ENCODE measurements around the gene EFHB.
"Not testable (repeated sequence)": the region's sequence is repeated elsewhere in the genome, so short reads cannot be mapped to it uniquely, and the experiment has no call there.

EFHB gene

DNA sequence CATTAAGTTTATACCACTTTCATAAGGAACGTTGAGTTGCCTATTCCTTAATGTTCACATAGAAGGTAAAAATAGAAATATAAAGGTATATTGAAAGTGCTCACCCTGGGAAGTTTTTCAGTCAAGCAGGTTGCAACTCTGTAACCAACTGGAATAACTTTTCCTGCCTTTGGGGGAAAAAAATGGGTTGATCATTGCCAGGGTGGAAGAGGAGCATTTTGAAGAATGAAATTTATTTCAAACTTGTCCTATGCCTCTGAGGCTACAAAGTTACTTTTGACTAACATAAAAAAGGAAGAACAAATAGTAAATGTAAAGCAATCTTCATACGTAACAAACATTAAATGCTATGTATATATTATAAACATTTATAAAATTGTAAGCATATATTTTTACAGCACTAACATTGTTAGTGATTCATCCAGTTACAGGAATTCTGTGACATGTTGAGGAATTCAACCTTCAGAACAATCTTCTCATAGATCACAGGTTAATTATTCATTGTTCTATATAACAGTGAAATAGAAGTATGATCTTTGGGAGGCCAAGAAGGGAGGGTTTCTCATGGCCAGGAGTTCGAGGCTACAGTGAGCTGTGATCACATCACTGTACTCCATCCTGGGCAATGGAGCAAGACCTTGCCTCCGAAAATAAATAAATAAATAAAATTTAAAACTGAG lies 13.5 kb downstream of the EFHB start:
- no peak for DNase-seq

DNA sequence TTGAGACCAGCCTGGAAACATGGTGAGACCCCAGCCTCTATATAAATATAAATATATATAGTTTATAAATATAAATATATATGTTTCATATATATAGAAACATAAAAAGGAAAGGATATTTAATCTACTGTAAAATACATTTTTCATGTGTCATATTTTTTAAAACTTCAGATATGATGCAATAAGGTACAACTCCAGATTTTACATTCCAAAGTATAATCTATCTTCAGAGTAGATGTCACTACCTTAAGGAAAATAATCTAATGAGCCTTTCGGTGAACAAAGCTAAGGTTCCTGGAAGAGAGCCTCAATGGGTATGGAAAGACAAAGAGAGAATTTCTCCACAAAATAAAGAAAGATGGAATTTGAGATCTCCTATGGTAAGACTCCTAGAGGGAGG lies 16.9 kb downstream of the EFHB start:
- DNase-seq: no peak

GRCh38 chr3:19911452-19911851 lies 22.6 kb downstream of the EFHB start:
- DNase-seq: no peak

DNA sequence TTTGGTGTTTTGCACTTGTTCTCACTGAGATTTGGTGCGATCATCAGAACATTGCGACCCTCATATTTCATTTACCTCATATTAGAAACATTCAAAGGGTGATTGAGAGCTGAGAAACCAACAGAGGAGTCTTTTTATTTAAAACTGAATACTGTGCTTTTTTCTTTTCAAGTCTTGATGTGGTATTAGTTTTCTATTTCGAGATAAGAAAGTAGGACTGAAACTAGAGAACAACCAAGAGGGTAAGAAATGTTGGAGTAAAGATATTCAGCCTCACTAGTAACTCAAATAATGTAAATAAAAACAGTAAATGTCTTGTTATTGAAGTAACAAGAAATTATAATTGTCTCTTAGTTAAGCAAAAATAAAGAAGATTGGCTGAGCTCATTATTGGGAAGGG lies 26.5 kb downstream of the EFHB start:
- no peak for DNase-seq

GRCh38 chr3:19903649-19904048 lies 30.4 kb downstream of the EFHB start:
- no peak for DNase-seq

DNA sequence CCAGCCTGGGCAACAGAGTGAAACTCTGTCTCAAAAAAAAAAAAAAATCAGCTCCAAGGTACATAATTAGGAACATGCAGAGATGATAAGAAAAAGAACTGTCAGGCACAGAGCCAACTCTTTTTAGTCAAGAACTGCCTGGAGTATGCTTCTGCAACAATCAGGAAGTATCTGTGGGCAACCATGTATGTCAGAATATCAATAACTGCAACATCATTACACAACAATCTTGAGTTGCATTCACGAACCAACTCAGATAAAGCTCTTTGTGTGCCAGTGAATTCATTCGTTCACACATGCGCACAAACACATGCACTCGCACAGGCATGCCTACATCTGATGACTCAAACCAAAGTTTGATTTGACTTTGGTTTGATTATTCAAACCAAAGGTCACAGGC lies 32.1 kb downstream of the EFHB start:
- peak; percentile 85 to 89 for DNase-seq

DNA sequence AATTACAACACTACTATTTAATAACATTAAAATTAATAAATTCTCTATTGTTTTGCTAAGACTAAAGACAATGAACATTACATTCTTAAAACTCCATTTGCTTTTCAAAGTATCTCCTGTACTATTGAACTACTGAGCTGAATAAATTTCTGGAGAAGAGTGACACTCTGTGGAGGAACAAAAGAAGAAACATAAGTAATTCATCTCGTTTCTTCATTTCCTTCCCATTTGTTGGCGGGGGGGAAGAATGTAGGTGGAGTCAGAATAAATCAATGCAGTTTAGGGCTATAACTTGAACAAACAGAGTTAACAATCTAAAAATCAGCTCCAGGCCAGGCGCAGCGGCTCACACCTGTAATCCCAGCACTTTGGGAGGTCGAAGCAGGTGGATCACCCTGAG lies 32.7 kb downstream of the EFHB start:
- DNase-seq: peak; percentile 40 to 60

DNA sequence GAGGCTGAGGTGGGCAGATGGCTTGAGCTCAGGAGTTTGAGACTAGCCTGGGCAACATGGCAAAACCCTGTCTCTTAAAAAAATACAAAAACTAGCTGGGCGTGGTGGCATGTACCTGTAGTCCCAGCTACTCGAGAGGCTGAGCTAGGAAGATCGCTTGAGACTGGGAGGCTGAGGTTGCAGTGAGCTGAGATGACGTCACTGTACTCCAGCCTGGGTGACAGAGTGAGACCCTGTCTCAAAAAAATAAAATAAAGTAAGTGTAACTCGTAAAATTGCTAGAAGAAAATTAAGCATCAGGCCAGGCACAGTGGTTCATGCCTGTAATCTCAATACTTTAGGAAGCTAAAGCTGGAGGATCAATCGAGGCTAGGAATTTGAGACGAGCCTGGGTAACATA lies 34.2 kb downstream of the EFHB start:
- DNase-seq: not testable (repeated sequence)

GRCh38 chr3:19899264-19899663 lies 34.8 kb downstream of the EFHB start:
- DNase-seq: no peak

- no peak for DNase-seq
These were observed 35.3 kb downstream of the EFHB start for GRCh38 chr3:19898721-19899120.

- no peak for DNase-seq
These were observed 42.3 kb downstream of the EFHB start for GRCh38 chr3:19891740-19892139.

GRCh38 chr3:19888428-19889152 lies 45.4 kb downstream of the EFHB start:
- DNase-seq: no peak

GRCh38 chr3:19887122-19887521 lies 46.9 kb downstream of the EFHB start:
- DNase-seq: not testable (repeated sequence)

DNA sequence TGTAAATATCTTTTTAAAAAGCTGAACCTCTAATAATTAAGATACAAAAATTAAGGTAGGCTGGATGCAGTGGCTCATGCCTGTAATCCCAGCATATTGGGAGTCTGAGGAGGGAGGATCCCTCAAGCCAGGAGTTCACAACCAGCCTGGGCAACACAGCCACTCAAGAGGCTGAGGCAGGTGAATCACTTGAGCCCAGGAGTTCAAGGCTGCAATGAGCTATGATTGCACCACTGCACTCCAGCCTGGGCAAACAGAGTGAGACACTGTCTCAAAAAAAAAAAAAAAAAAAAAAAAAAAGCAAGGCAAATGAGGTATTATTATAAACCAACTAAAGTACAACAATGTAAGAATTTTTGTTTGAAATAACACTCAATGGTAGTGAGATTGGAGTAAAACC lies 47.6 kb downstream of the EFHB start:
- DNase-seq: no peak

GRCh38 chr3:19885468-19885867 lies 48.5 kb downstream of the EFHB start:
- peak; percentile 16 to 40 for DNase-seq

DNA sequence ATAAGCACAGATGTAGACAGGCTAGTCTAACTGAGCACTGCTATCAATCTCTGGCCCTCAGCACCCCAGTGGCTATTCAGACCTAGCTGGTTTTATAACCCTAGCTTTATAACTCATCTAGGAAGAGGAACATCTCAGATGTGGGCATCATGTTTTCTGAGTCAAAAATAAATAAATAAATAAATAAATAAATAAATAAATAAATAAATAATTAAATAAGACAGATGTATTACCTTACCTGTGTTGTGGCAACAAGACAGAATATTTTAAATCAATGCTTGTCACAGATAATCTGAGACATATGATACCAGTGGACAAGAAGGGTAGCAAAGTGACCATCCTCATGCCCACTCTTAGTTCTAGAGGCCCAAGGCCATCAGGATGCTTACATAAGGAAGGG lies 52.2 kb downstream of the EFHB start:
- no peak for DNase-seq

GRCh38 chr3:19881036-19881435 lies 53.0 kb downstream of the EFHB start:
- no peak for DNase-seq

GRCh38 chr3:19877656-19878055 lies 56.4 kb downstream of the EFHB start:
- DNase-seq: peak in 1 of 2 experiments; percentile 7

- peak; percentile 29 to 40 for DNase-seq
These were observed 67.2 kb downstream of the EFHB start for GRCh38 chr3:19866751-19867347.

- not testable (repeated sequence) for DNase-seq
These were observed 78.7 kb downstream of the EFHB start for GRCh38 chr3:19855318-19855717.

DNA sequence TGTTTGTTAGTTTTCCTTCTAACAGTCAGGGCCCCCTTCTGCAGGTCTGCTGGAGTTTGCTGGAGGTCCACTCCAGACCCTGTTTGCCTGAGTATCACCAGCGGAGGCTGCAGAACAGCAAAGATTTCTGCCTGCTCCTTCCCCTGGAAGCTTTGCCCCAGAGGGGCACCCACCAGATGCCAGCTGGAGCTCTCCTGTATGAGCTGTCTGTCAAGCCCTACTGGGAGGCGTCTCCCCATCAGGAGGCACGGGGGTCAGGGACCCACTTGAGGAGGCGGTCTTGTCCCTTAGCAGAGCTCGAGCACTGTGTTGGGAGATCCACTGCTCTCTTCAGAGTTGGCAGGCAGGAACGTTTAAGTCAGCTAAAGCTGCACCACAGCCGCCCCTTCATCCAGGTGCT lies 87.4 kb downstream of the EFHB start:
- not testable (repeated sequence) for DNase-seq
